ENCODE data around the gene EPHB1.
"Not testable (repeated sequence)": the region's sequence is repeated elsewhere in the genome, so short reads cannot be mapped to it uniquely, and the experiment has no call there.

EPHB1 gene

GRCh38 chr3:135040321-135041240, 245.5 kb downstream of the EPHB1 start:
- intact Hi-C loops (cut with DNase I) = no loop called here
- no peak for DNase-seq

- intact Hi-C loops (cut with DNase I) = no loop called here
- no peak for DNase-seq
Observed at GRCh38 chr3:135041601-135042000, 246.5 kb downstream of the EPHB1 start.

- no peak for DNase-seq
- intact Hi-C loops (cut with DNase I) = no loop called here
Observed at GRCh38 chr3:135047061-135047460, 252.0 kb downstream of the EPHB1 start.

GRCh38 chr3:135050536-135050935, 255.5 kb downstream of the EPHB1 start:
- no peak for DNase-seq
- intact Hi-C loops (cut with DNase I) = no loop called here

GRCh38 chr3:135051409-135051973, 256.4 kb downstream of the EPHB1 start:
- intact Hi-C loops (cut with DNase I) = no loop called here
- no peak for DNase-seq

- intact Hi-C loops (cut with DNase I) = no loop called here
- no peak for DNase-seq
Observed at GRCh38 chr3:135055449-135055848, 260.4 kb downstream of the EPHB1 start.

GRCh38 chr3:135056084-135056730, 261.1 kb downstream of the EPHB1 start:
- intact Hi-C loops (cut with DNase I) = no loop called here
- no peak for DNase-seq

- no peak for DNase-seq
- intact Hi-C loops (cut with DNase I) = no loop called here
Observed at GRCh38 chr3:135056733-135057310, 261.8 kb downstream of the EPHB1 start.

GRCh38 chr3:135057996-135058395, 262.9 kb downstream of the EPHB1 start:
- intact Hi-C loops (cut with DNase I) = no loop called here

GRCh38 chr3:135059580-135059979, 264.5 kb downstream of the EPHB1 start:
- intact Hi-C loops (cut with DNase I) = no loop called here
- DNase-seq = no peak

More at GRCh38 chr3:135057996-135058395, 262.9 kb downstream of the EPHB1 start:
- no peak for DNase-seq

GRCh38 chr3:135066844-135067727, 272.0 kb downstream of the EPHB1 start:
- intact Hi-C loops (cut with DNase I) = not testable (repeated sequence)
- peak in 2 of 42 donors; percentile 22 to 42 for DNase-seq

GRCh38 chr3:135068011-135068410, 273.0 kb downstream of the EPHB1 start:
- intact Hi-C loops (cut with DNase I) = no loop called here
- DNase-seq = no peak

GRCh38 chr3:135069406-135069805, 274.3 kb downstream of the EPHB1 start:
- intact Hi-C loops (cut with DNase I) = no loop called here
- DNase-seq = no peak

- intact Hi-C loops (cut with DNase I) = no loop called here
- no peak for DNase-seq
Observed at GRCh38 chr3:135071483-135071882, 276.4 kb downstream of the EPHB1 start.

GRCh38 chr3:135072431-135072830, 277.4 kb downstream of the EPHB1 start:
- DNase-seq = peak in 1 of 42 donors; percentile 34
- intact Hi-C loops (cut with DNase I) = no loop called here

GRCh38 chr3:135075157-135075556, 280.1 kb downstream of the EPHB1 start:
- intact Hi-C loops (cut with DNase I) = no loop called here
- peak in 1 of 42 donors; percentile 9 for DNase-seq

- intact Hi-C loops (cut with DNase I) = no loop called here
- no peak for DNase-seq
Observed at GRCh38 chr3:135076341-135076740, 281.3 kb downstream of the EPHB1 start.

GRCh38 chr3:135077186-135077585, 282.1 kb downstream of the EPHB1 start:
- peak in 1 of 42 donors; percentile 10 for DNase-seq
- intact Hi-C loops (cut with DNase I) = no loop called here

GRCh38 chr3:135078283-135078682, 283.2 kb downstream of the EPHB1 start:
- peak in 1 of 42 donors; percentile 17 for DNase-seq
- intact Hi-C loops (cut with DNase I) = no loop called here
